Measurements from ENCODE around the gene MARK4.

The MARK4 gene

DNA sequence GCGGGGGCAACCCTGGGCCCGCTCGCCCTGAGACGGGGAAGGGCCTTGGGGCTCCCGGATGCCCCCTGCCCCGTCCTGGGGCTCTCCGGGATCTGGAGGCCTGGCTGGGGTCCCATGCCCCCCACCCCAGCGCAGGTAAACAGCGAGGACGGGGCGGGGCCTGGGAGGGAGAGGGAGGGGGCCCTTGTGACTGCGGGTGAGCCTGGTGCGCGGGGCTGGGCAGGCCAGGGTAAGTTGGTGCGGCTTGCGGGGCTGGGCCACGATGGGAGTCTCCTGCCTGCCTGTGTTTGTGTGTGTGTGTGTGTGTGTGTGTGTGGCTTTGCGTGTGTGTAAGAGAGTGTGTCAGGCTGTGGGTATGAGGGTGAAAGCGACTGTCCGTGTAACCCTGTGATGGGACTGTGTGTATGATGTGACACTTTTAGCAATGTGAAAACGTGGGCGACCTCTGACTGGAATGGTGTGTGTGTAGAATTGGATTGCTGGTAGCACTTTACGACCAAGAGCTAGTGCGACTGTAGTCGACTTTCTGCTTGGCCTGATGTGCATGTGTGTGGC, 89.9 kb downstream of the MARK4 start:
- H3K27ac ChIP-seq (ENCODE audit: low read depth, low read length), result no peak overlapping the region
- H3K4me1 ChIP-seq (ENCODE audit: control insufficient read depth, insufficient read depth, low read length), result no peaks in the 10 kb centered on the region
- H3K9me3 ChIP-seq (ENCODE audit: control insufficient read depth, insufficient read depth, low read depth, low read length), result no peaks in the 10 kb centered on the region
- peak overlapping the region; percentile 0 for H3K9ac ChIP-seq (ENCODE audit: low read length)
- no peaks in the 10 kb centered on the region for H3K36me3 ChIP-seq (ENCODE audit: control insufficient read depth, insufficient read depth, low read length)
- peaks cover 31% of the 10 kb centered on the region for H3K27me3 ChIP-seq (ENCODE audit: control insufficient read depth, insufficient read depth, low read length)
- H3K4me3 ChIP-seq (ENCODE audit: low read depth, low read length), result peak overlapping the region; percentile 52

DNA sequence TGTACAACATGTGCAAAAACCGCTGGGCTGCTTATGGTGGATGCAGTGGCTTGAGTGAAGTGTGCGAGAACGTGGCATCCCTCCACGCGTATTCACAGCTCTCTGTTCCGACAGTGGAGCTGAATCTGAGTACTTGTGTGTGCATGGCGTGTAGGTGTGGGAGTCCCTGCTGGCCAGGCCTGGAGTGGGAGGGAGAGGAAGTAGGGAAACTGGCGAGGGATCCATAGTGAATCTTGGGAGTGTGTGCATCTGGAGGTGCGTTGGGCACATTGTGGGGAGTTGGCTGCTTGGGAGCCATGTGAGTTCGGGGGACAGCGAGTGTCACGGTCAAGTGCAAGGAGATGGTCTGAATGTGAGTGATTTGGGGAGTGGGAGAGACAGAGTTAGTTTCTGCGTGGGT, 91.8 kb downstream of the MARK4 start:
- Histone ChIP-seq H3K27me3 (ENCODE audit: control insufficient read depth, insufficient read depth, low read length) (peaks cover 31% of the 10 kb centered on the region), H3K9ac (ENCODE audit: low read length) (no peak overlapping the region), H3K4me3 (ENCODE audit: low read depth, low read length) (no peak overlapping the region), H3K27ac (ENCODE audit: low read depth, low read length) (no peak overlapping the region), H3K9me3 (ENCODE audit: control insufficient read depth, insufficient read depth, low read depth, low read length) (no peaks in the 10 kb centered on the region), H3K4me1 (ENCODE audit: control insufficient read depth, insufficient read depth, low read length) (0 out of 2 replicates have a peak, but pooled peaks cover 3% of the 10 kb centered on the region), H3K36me3 (ENCODE audit: control insufficient read depth, insufficient read depth, low read length) (no peaks in the 10 kb centered on the region)

DNA sequence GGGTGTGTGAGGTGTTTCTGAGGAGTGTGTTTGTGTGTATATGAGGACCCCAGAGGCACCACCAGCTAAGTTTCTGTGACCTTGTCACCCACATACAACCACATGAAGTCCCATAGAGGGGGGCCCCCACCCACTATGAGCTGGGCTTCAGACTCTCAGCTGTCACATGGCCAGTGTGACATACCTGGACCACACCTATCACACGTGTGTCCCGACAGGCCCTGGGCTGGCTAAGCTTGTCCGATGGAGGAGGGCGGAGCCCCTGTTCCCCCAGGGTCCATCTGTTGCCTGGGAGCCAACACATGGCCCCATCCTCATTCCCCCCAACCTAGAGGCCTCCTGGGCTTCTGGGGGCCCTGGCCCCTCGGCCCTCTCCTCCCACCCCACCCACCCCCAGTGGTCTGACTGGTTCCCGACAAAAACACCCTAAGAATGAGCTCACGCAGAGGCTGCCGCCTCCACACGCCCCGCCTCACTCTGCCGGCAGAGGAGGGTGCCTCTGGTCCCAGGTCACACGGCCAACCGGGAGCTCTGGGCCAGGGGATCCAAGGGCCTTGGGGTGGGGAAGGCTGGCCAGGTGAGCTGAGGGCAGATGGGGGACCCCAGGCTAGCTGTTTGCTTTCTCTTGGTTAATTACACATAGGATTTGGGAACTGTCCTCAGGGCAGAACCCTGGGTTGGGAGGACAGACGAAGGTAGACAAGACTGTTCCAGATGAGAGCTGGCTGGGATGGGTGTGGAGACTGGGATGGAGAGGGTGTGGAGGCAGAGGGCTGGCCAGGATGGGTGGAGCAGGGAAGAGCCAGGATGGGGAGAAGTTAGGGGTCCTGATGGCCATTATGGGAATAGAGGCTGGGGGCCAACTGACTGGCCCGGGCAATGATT, 93.8 kb downstream of the MARK4 start:
- peaks cover 7% of the 10 kb centered on the region for H3K36me3 ChIP-seq (ENCODE audit: control insufficient read depth, insufficient read depth, low read length)
- H3K27me3 ChIP-seq (ENCODE audit: control insufficient read depth, insufficient read depth, low read length), result peaks cover 29% of the 10 kb centered on the region
- no peak overlapping the region for H3K9ac ChIP-seq (ENCODE audit: low read length)
- no peak overlapping the region for H3K27ac ChIP-seq (ENCODE audit: low read depth, low read length)
- no peaks in the 10 kb centered on the region for H3K9me3 ChIP-seq (ENCODE audit: control insufficient read depth, insufficient read depth, low read depth, low read length)
- no peak overlapping the region for H3K4me3 ChIP-seq (ENCODE audit: low read depth, low read length)
- 0 out of 2 replicates have a peak, but pooled peaks cover 3% of the 10 kb centered on the region for H3K4me1 ChIP-seq (ENCODE audit: control insufficient read depth, insufficient read depth, low read length)

DNA sequence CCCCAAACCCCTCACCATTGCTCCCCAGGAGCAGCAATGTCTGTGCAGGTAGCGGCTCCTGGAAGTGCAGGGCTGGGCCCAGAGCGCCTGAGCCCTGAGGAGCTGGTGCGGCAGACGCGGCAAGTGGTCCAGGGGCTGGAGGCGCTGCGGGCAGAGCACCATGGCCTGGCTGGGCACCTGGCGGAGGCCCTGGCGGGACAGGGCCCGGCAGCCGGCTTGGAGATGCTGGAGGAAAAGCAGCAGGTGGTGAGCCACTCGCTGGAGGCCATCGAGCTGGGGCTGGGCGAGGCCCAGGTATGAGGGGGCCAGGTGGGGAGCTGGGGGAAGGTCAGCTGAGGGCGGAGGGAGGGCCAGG, 94.4 kb downstream of the MARK4 start:
- Histone ChIP-seq H3K9ac (ENCODE audit: low read length) (no peak overlapping the region), H3K4me1 (ENCODE audit: control insufficient read depth, insufficient read depth, low read length) (0 out of 2 replicates have a peak, but pooled peaks cover 3% of the 10 kb centered on the region), H3K4me3 (ENCODE audit: low read depth, low read length) (no peak overlapping the region), H3K36me3 (ENCODE audit: control insufficient read depth, insufficient read depth, low read length) (peaks cover 12% of the 10 kb centered on the region), H3K27ac (ENCODE audit: low read depth, low read length) (no peak overlapping the region), H3K9me3 (ENCODE audit: control insufficient read depth, insufficient read depth, low read depth, low read length) (no peaks in the 10 kb centered on the region), H3K27me3 (ENCODE audit: control insufficient read depth, insufficient read depth, low read length) (peaks cover 23% of the 10 kb centered on the region)

DNA sequence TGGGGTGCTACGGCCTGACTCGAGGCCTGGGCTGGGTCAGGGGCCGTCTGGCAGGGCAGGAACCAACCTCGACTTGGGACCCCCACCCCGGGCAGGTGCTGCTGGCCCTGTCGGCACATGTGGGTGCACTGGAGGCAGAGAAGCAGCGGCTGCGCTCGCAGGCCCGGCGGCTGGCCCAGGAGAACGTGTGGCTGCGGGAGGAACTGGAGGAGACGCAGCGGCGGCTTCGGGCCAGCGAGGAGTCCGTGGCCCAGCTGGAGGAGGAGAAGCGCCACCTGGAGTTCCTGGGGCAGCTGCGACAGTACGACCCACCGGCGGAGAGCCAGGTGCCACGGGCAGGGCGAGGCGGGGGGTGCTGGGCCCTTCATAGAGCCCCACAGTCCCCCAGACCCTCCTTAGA, 95.4 kb downstream of the MARK4 start:
- Histone ChIP-seq H3K27ac (ENCODE audit: low read depth, low read length) (no peak overlapping the region), H3K27me3 (ENCODE audit: control insufficient read depth, insufficient read depth, low read length) (peaks cover 14% of the 10 kb centered on the region), H3K9me3 (ENCODE audit: control insufficient read depth, insufficient read depth, low read depth, low read length) (no peaks in the 10 kb centered on the region), H3K9ac (ENCODE audit: low read length) (no peak overlapping the region), H3K4me3 (ENCODE audit: low read depth, low read length) (no peak overlapping the region), H3K4me1 (ENCODE audit: control insufficient read depth, insufficient read depth, low read length) (0 out of 2 replicates have a peak, but pooled peaks cover 3% of the 10 kb centered on the region), H3K36me3 (ENCODE audit: control insufficient read depth, insufficient read depth, low read length) (peaks cover 22% of the 10 kb centered on the region)

DNA sequence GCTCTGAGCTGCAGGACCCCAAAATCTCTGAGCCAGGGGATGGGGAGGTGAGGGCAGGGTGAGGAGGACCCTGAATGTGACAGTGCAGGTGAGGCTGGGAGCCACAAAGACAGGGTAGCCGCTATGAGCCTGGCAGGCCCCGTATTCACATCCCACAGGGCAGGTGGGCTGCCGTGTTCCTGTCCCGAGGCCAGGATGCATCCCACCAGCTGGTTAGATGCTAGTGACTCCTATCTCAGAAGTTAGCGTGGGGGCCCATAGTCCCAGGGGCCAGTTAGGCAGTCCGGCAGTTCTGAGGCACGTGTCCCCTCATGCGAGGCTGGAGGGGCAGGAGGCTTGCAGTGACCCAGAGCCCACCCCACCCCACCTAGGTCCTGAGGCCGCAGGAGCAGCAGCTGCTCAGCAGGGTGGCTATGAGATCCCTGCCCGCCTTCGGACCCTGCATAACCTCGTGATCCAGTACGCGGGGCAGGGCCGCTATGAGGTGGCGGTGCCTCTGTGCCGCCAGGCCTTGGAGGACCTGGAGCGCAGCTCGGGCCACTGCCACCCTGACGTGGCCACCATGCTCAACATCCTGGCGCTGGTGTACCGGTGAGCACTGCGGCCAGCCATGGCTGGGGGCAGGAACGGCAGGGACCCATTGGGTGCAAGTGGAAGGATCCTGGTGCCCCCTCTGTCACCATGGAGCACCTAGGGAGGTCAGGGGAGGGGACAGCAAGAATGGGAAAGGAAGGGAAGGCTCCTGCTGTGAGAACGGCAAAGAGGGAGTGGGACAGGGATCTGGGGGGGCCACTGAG, 96.7 kb downstream of the MARK4 start:
- no peak overlapping the region for H3K9ac ChIP-seq (ENCODE audit: low read length)
- no peak overlapping the region for H3K27ac ChIP-seq (ENCODE audit: low read depth, low read length)
- no peaks in the 10 kb centered on the region for H3K9me3 ChIP-seq (ENCODE audit: control insufficient read depth, insufficient read depth, low read depth, low read length)
- H3K36me3 ChIP-seq (ENCODE audit: control insufficient read depth, insufficient read depth, low read length), result peaks cover 35% of the 10 kb centered on the region
- no peak overlapping the region for H3K4me3 ChIP-seq (ENCODE audit: low read depth, low read length)
- H3K4me1 ChIP-seq (ENCODE audit: control insufficient read depth, insufficient read depth, low read length), result 0 out of 2 replicates have a peak, but pooled peaks cover 3% of the 10 kb centered on the region
- H3K27me3 ChIP-seq (ENCODE audit: control insufficient read depth, insufficient read depth, low read length), result peaks cover 4% of the 10 kb centered on the region

DNA sequence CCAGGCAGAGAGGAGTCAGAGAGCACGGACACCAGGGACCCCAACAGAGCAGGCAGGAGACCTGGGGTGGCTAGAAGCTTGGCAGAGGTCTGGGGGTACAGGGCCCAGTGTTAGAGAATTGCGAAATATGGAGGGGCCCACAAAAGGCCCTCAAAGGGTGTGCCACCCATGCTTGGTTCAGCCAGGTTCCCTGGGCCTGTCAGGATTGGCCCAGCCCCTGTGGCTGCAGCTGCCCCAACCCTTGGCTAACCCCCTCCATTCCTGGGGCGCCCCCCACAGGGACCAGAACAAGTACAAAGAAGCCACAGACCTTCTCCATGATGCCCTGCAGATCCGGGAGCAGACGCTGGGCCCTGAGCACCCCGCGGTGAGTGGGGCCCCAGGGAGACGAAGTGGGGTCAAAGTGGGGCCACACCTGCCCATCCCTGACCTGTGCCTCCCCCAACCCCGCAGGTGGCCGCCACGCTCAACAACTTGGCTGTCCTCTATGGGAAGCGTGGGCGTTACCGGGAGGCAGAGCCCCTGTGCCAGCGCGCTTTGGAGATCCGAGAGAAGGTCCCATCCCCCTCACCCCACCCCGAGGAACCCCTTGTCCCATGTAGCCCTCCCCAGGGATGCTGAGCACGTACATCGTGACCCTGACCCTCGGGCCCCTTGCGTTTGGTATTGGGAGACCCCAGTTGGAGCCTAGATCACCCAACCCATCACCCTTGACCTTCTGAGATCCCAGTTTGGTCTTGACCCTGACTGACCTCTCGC, 97.5 kb downstream of the MARK4 start:
- H3K27ac ChIP-seq (ENCODE audit: low read depth, low read length), result no peak overlapping the region
- H3K9ac ChIP-seq (ENCODE audit: low read length), result no peak overlapping the region
- no peak overlapping the region for H3K4me3 ChIP-seq (ENCODE audit: low read depth, low read length)
- H3K27me3 ChIP-seq (ENCODE audit: control insufficient read depth, insufficient read depth, low read length), result no peaks in the 10 kb centered on the region
- peaks cover 43% of the 10 kb centered on the region for H3K36me3 ChIP-seq (ENCODE audit: control insufficient read depth, insufficient read depth, low read length)
- 0 out of 2 replicates have a peak, but pooled peaks cover 3% of the 10 kb centered on the region for H3K4me1 ChIP-seq (ENCODE audit: control insufficient read depth, insufficient read depth, low read length)
- no peaks in the 10 kb centered on the region for H3K9me3 ChIP-seq (ENCODE audit: control insufficient read depth, insufficient read depth, low read depth, low read length)

DNA sequence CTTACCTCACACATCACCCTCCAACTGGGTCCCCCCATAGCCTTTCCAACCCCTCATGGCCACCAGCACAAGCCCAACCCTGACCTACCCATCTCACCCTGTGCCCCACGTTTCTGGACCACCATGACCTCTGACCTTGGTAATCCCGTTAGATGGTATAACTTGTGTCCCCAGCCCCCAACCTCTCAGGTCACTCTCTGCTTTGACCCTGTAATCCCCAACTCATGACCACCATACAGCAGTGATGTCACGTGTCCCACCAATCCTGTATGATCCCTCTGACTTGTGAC, 98.0 kb downstream of the MARK4 start:
- no peak overlapping the region for H3K27ac ChIP-seq (ENCODE audit: low read depth, low read length)
- no peak overlapping the region for H3K9ac ChIP-seq (ENCODE audit: low read length)
- H3K9me3 ChIP-seq (ENCODE audit: control insufficient read depth, insufficient read depth, low read depth, low read length), result no peaks in the 10 kb centered on the region
- no peaks in the 10 kb centered on the region for H3K27me3 ChIP-seq (ENCODE audit: control insufficient read depth, insufficient read depth, low read length)
- 0 out of 2 replicates have a peak, but pooled peaks cover 3% of the 10 kb centered on the region for H3K4me1 ChIP-seq (ENCODE audit: control insufficient read depth, insufficient read depth, low read length)
- no peak overlapping the region for H3K4me3 ChIP-seq (ENCODE audit: low read depth, low read length)
- peaks cover 48% of the 10 kb centered on the region for H3K36me3 ChIP-seq (ENCODE audit: control insufficient read depth, insufficient read depth, low read length)

DNA sequence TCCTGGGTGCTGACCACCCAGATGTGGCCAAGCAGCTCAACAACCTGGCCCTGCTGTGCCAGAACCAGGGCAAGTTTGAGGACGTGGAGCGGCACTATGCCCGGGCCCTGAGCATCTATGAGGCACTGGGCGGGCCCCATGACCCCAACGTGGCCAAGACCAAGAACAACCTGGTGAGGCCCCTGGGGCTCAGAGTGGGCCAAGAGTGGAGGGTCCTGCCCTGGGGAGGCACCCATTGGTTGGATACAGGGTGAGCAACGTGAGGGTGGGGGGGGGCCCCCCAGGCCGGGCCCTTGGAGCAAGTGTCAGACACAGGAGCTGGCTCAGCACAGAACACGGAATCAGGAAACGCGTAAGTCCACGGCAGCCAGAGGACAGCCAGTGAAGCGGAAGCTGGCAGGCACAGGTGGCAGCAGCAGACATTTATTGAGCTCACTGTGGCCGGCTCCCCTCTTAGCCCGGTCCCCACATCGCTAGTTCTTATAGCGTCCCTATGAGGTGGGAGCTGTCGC, 98.4 kb downstream of the MARK4 start:
- H3K27me3 ChIP-seq (ENCODE audit: control insufficient read depth, insufficient read depth, low read length), result no peaks in the 10 kb centered on the region
- H3K4me1 ChIP-seq (ENCODE audit: control insufficient read depth, insufficient read depth, low read length), result 0 out of 2 replicates have a peak, but pooled peaks cover 3% of the 10 kb centered on the region
- H3K9ac ChIP-seq (ENCODE audit: low read length), result no peak overlapping the region
- no peak overlapping the region for H3K27ac ChIP-seq (ENCODE audit: low read depth, low read length)
- H3K9me3 ChIP-seq (ENCODE audit: control insufficient read depth, insufficient read depth, low read depth, low read length), result no peaks in the 10 kb centered on the region
- H3K36me3 ChIP-seq (ENCODE audit: control insufficient read depth, insufficient read depth, low read length), result peaks cover 52% of the 10 kb centered on the region
- H3K4me3 ChIP-seq (ENCODE audit: low read depth, low read length), result no peak overlapping the region

DNA sequence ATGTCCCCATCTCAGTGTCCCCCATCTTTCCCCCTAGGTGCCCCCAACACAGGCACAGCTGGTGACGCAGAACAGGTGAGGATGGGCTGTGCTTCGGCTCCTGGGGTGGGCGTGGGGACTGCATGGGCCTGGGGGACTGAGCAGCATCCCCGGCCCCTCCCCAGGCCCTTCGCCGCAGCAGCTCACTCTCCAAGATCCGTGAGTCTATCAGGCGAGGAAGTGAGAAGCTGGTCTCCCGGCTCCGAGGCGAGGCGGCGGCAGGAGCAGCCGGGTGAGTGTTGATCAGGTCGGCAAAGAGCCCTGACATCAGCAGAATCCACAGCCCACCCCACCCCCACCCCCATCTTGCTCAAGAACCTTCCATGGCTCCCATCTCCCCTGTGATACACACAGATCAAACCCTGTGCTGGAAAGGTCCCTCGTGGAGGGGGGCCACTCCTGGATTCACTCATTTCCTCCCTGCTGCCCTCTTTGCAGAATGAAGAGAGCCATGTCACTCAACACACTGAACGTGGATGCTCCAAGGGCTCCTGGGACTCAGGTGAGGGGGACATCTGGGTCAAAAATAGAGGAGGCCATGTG, 99.5 kb downstream of the MARK4 start:
- Histone ChIP-seq H3K4me3 (ENCODE audit: low read depth, low read length) (no peak overlapping the region), H3K27ac (ENCODE audit: low read depth, low read length) (no peak overlapping the region), H3K9me3 (ENCODE audit: control insufficient read depth, insufficient read depth, low read depth, low read length) (no peaks in the 10 kb centered on the region), H3K27me3 (ENCODE audit: control insufficient read depth, insufficient read depth, low read length) (no peaks in the 10 kb centered on the region), H3K4me1 (ENCODE audit: control insufficient read depth, insufficient read depth, low read length) (0 out of 2 replicates have a peak, but pooled peaks cover 3% of the 10 kb centered on the region), H3K36me3 (ENCODE audit: control insufficient read depth, insufficient read depth, low read length) (peaks cover 62% of the 10 kb centered on the region), H3K9ac (ENCODE audit: low read length) (no peak overlapping the region)
